ENCODE results near the gene IPO13. TPM values are rescaled to one million over a fixed set of nuclear protein-coding genes. Genes with fewer than 3 reads are reported as not detected.

Gene IPO13
- total RNA-seq, 1 experiment from 2014 or later, result 33.7 TPM

GRCh38 chr1:43984855-43985254 is 38.1 kb downstream of the IPO13 start:
- H3K4me2 ChIP-seq (ENCODE audit: low read length), result no peak overlapping the region
- ChIA-PET POLR2A (ENCODE audit: unreplicated experiment) (no interaction called here), CTCF (no interaction called here)
- intact Hi-C loops (cut with micrococcal nuclease), result no loop called here
- H3K4me1 ChIP-seq (ENCODE audit: insufficient read depth, low read length), result peaks cover 13% of the 10 kb centered on the region
- no peaks in the 10 kb centered on the region for H3K9me3 ChIP-seq (ENCODE audit: low read length)
- H3K4me3 ChIP-seq (ENCODE audit: low read length), result no peak overlapping the region
- peaks cover 9% of the 10 kb centered on the region; the same call in 1 of the 2 replicates for H3K36me3 ChIP-seq (ENCODE audit: low read depth, low read length)
- no peak overlapping the region for H3K27ac ChIP-seq (ENCODE audit: low read length)
- H2AFZ ChIP-seq (ENCODE audit: low read length), result no peak overlapping the region
- no peaks in the 10 kb centered on the region for H3K9me2 ChIP-seq (replicated peaks; ENCODE audit: low read length)
- no peaks in the 10 kb centered on the region for H3F3A ChIP-seq (ENCODE audit: low read length, unreplicated experiment)
- no peak overlapping the region for H3K9ac ChIP-seq (ENCODE audit: low read length)
- DNase-seq, result no peak
- peaks cover 37% of the 10 kb centered on the region for H3K79me2 ChIP-seq (ENCODE audit: low read length)
- TF ChIP-seq EZH2phosphoT487 (IDR thresholded peaks at IDR 0.05; ENCODE audit: borderline replicate concordance, low read length) (no peak), CTCF (conservative IDR thresholded peaks at IDR 0.05; ENCODE audit: low read depth, low read length) (no peak), EZH2 (IDR thresholded peaks at IDR 0.05; ENCODE audit: low read length, unreplicated experiment) (no peak)
- no peak for ATAC-seq
- H4K20me1 ChIP-seq (ENCODE audit: low read length), result no peaks in the 10 kb centered on the region
- no peaks in the 10 kb centered on the region for H3K27me3 ChIP-seq (ENCODE audit: low read length)
- no TSS peak for BruUV-seq (replicated peaks)

GRCh38 chr1:43985984-43986595 is 39.3 kb downstream of the IPO13 start:
- no peaks in the 10 kb centered on the region for H3K9me3 ChIP-seq (ENCODE audit: low read length)

More at GRCh38 chr1:43985984-43986595, 39.3 kb downstream of the IPO13 start:
- H4K20me1 ChIP-seq (ENCODE audit: low read length), result no peaks in the 10 kb centered on the region
- H2AFZ ChIP-seq (ENCODE audit: low read length), result no peak overlapping the region
- no peak overlapping the region for H3K4me3 ChIP-seq (ENCODE audit: low read length)
- TF ChIP-seq EZH2phosphoT487 (IDR thresholded peaks at IDR 0.05; ENCODE audit: borderline replicate concordance, low read length) (no peak), CTCF (conservative IDR thresholded peaks at IDR 0.05; ENCODE audit: low read depth, low read length) (no peak), EZH2 (IDR thresholded peaks at IDR 0.05; ENCODE audit: low read length, unreplicated experiment) (no peak)
- peaks cover 9% of the 10 kb centered on the region; the same call in 1 of the 2 replicates for H3K36me3 ChIP-seq (ENCODE audit: low read depth, low read length)
- H3F3A ChIP-seq (ENCODE audit: low read length, unreplicated experiment), result no peaks in the 10 kb centered on the region
- no peaks in the 10 kb centered on the region for H3K9me2 ChIP-seq (replicated peaks; ENCODE audit: low read length)
- peaks cover 25% of the 10 kb centered on the region for H3K79me2 ChIP-seq (ENCODE audit: low read length)
- ATAC-seq (0 out of 2 replicates have a peak, but pooled peaks have one; percentile 3), DNase-seq (no peak)
- intact Hi-C loops (cut with micrococcal nuclease), result no loop called here
- no peak overlapping the region for H3K4me2 ChIP-seq (ENCODE audit: low read length)
- ChIA-PET CTCF (no interaction called here), POLR2A (ENCODE audit: unreplicated experiment) (no interaction called here)
- no peak overlapping the region for H3K27ac ChIP-seq (ENCODE audit: low read length)
- H3K9ac ChIP-seq (ENCODE audit: low read length), result no peak overlapping the region
- H3K4me1 ChIP-seq (ENCODE audit: insufficient read depth, low read length), result peaks cover 9% of the 10 kb centered on the region
- no peaks in the 10 kb centered on the region for H3K27me3 ChIP-seq (ENCODE audit: low read length)
- BruUV-seq (replicated peaks), result no TSS peak
